ENCODE data around the gene ZNF462.

GRCh38 chr9:107008447-107008846 lies 145.5 kb downstream of the ZNF462 start:
- TF ChIP-seq CTCF (conservative IDR thresholded peaks at IDR 0.05; ENCODE audit: low read depth in 2 of 2) (no peak), EZH2phosphoT487 (IDR thresholded peaks at IDR 0.05; ENCODE audit: unreplicated experiment) (no peak), NANOG (IDR thresholded peaks at IDR 0.05; ENCODE audit: borderline replicate concordance) (no peak), STAT1 (IDR thresholded peaks at IDR 0.05; ENCODE audit: unreplicated experiment) (no peak), EZH2 (IDR thresholded peaks at IDR 0.05; ENCODE audit: low read depth, unreplicated experiment) (no peak), REST (IDR thresholded peaks at IDR 0.05; ENCODE audit: unreplicated experiment) (no peak), CREB1 (CRISPR knock-in tag; IDR thresholded peaks at IDR 0.05; ENCODE audit: low read depth) (no peak), POLR2AphosphoS5 (IDR thresholded peaks at IDR 0.05; ENCODE audit: low read depth) (no peak), ETS1 (IDR thresholded peaks at IDR 0.05) (no peak), JUNB (IDR thresholded peaks at IDR 0.05; ENCODE audit: unreplicated experiment) (no peak), ZNF331 (CRISPR knock-in tag; IDR thresholded peaks at IDR 0.05; ENCODE audit: low read depth) (no peak), ZNF114 (CRISPR knock-in tag; IDR thresholded peaks at IDR 0.05) (no peak)
